SHP77 (cell line): ENCODE data around the gene SORBS1.

Experiments
- DNase-seq, 2 experiments: peaks; one replicate each; lab custom pipeline; 2025; lab: John Stamatoyannopoulos, UW

The SORBS1 gene

DNA sequence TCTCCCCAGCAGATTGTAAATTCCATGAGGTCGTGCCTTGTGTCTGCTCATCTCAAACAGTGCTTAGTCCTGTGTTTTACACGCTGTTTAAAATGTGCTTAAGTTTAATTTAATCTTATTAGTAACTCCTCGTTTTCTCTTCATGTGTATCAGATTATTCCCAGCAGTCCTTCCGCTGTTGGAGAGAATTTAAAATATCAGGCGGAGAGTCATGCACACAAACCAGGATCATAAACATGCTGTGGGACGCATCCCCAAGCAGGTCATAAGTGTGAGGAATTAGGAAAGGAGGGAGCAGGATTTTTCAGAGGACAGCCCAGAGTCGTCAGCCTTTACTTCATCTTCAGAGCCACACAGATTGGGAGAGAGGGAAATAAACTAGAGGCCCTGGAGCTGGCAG is 4.2 kb upstream of the SORBS1 start:
- DNase-seq = no peak

DNA sequence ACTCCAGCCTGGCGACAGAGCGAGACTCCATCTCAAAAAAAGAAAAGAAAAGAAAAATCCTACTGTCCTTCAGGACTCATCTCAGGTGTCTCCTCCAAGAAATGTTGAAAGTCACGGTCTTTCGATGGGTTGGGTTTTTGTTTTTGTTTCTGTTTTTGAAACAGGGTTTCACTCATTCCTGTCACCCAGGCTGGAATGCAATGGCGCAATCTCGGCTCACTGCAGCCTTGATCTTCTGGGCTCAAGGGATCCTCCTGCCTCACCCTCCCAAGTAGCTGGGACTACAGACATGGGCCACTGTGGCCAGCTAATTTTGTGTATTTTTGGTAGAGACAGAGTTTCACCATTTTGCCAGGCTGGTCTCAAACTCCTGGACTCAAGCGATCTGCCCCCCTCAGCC is 3.1 kb upstream of the SORBS1 start:
- no peak for DNase-seq

DNA sequence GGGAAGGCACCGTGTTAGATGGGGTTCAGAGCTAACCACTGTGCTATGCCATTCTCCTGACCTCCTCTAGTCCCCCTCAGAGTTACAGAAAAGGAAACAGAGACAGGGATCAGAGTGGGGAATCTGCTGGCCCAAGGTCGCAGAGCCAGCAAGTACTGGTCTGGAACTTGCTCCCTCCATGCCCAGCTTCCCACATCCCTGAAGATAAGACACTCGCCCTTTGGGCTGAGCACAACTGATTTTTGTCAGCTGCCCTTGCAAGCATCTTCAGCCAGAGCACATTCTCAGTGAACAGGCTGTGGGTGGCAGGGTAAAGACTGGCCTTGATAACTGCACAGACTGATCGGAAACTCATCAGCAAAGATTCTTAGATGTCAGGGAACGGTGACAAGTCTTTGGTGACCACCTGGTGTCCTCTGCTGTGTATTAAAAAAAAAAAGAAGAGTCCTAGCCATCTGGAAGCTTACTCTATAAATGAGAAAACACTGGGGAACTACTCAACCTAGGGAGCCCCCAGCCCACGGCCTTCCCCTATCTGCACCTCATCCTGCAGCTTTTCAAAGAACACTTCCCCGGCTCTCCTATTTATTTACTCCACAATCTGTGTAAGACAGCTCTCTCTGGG is 1.3 kb upstream of the SORBS1 start:
- no peak for DNase-seq

DNA sequence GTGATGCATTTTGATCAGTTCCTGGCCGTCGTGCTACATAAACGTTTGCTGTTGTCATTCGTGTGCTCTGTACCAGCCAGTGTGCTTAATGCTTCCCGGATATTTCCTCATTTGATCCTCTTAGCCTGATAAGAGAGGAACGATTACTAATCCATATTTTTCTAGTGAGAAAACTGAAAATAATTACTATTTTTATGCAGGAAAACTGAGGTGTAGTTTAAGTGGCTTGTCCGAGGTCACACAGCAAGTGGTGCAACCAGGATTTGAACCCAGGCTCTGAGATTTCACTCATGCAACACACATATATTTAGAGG is 650 bp upstream of the SORBS1 start:
- DNase-seq = no peak

DNA sequence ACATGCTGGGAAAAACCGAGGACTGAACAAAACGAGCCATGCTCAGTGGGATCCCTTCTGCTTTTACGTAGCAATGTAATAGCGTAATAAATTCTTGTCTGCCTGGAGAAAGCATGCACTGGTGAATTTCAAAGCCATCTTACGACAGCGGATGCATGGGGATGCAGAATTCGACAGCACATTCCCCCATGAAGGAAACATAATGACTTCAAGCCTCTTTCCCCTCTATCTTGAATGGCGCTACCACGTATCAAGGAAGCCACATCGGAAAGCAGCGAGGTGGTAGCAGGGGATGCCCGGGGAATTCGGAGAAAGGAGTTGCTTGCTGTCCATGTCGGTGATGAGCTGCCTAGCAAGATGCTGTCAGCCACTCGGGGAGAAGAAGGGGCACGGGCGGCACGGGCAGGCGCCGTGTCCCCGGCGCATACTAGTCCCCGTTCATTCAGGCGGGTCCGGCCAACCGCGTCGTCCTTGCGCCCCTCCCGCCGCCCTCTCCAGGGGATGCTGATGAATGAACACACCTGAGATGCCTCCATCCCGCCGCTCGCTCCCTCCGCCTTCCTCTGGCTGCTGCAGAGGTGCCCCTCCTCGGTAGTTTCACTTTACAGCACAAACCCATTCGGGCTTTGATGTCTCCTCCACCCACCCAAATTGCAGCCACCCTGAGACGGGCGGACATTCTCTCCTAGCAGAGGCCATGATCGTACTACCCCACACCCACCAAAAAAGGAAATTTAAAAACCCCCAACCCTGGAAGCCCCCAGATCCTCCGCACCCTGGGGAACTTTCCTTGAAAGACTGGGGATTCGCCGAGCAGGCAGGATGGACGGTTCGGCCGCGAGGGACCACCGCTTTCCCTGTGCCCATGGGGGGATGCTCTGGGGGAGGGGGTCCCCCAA is 644 bp downstream of the SORBS1 start:
- peak in 1 of 2 experiments; percentile 11 for DNase-seq

DNA sequence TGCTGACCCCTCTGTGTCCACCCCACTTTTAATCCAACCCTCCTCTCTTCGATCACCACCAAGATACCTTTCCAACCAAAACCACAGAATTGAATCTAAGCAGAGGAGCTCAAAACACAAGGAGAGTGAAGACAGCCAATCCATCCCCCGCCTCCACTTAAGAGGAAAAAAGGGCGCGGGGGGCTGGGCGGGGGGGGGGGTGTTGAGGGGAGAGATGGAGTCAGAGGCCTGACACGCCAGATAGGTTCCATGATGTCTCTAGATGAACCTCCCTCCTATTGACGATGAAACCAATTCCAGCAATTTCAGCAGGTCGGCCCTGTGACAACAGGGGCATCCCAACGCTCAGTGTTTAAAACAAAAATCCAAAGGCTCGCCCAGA is 1.3 kb downstream of the SORBS1 start:
- DNase-seq = no peak

DNA sequence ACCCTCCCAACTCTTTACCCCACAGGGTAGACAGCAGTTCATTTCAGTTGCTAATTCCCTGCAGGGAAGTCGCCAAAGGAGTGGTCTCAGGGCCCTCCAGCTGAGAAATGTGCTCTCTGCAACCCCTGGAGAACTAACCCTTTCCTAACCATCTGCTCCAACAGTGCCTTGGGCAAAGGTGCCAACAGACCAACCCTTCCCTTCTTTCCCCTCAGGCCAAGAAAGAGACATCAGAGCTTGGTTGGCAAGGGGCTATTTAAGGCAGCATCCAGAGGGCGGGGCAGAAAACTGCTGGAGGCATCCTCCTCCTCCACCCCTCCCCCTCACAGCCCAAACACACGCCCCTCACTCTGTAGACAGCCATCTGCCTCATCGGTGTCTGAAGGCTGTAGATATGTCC is 1.7 kb downstream of the SORBS1 start:
- no peak for DNase-seq

DNA sequence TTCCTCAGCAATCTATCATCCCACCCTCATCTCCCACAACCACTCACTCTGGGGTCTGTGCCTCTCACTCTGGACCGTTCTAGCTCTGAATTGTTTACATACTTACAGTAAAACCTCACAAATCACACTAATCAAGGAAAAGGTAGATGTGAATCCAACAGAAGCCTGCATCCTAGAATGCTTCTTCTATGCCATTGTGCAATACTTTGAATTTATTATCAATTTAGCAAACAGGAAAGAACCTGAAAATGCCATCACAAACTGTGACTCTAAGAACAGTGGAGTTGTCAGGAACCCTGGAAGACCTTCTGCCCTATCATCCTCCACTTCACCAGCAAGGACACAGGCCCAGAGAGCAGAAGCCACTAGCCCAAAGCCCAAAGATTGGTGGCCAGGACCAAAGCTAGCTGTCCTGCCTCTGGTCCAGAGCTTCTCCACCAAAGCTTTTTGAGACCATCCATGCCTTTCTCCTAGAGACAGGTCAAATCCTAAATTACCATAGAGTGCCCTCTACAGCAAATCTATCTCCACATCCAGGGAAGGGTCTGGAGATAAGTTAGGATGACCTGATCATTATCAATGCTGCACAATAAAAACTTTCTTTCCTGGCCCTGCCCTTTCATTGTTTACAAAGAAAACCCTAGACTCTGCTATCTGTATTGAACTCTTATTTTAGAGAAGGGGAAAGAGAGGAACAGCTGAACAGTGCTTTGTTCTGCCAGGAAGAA is 2.4 kb downstream of the SORBS1 start:
- no peak for DNase-seq

DNA sequence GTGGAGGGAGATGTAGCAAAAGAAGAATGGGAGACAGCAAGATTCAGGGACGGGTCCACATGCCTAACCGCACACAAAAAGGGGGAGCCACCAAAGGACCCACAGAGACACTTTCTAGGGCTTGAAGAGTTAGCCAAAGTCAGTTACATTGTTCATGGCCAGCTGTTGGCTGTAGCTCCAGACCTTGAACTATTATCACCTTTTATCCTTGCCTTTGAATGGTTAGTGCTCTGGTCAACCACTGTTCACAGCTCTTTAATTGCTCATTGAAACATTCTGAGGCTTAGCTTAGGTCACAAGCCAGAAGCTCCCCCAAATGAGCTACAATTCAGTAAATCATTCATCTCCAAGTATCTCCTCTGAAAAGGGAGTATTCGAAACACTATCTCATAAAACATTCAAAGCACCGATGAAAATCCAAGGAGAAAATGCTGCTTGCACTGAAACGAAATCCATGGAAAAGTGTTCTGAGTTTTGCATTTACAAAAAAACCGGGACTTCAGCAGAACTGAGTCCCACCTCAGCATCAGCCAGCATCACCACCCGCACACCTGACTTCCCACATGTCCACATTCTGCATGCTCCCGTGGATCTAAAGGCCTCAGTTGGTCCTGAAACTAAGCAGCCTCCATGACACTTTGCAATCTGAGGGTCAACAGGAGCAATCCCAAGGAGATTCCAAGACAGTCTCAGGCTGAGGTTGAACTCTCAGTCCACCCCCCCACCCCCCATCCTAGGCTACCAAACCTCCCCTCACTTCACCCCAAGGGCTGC is 4.0 kb downstream of the SORBS1 start:
- DNase-seq = no peak

DNA sequence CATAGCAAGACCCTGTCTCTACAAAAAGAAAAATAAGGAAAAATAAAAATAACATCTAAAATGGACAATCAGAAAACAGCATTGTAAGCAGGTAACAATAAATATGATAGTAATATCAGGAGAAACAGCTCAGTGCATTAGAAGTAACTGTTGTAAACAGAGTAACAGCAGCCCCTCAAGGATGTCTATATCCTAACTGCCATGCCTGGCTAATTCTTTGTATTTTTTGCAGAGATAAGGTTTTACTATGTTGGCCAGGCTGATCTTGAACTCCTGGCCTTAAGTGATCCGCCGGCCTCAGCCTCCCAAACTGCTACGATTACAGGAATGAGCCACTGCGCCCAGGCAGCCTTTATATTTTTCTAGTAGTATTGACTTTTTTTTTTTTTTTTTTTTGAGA is 7.5 kb downstream of the SORBS1 start:
- no peak for DNase-seq

DNA sequence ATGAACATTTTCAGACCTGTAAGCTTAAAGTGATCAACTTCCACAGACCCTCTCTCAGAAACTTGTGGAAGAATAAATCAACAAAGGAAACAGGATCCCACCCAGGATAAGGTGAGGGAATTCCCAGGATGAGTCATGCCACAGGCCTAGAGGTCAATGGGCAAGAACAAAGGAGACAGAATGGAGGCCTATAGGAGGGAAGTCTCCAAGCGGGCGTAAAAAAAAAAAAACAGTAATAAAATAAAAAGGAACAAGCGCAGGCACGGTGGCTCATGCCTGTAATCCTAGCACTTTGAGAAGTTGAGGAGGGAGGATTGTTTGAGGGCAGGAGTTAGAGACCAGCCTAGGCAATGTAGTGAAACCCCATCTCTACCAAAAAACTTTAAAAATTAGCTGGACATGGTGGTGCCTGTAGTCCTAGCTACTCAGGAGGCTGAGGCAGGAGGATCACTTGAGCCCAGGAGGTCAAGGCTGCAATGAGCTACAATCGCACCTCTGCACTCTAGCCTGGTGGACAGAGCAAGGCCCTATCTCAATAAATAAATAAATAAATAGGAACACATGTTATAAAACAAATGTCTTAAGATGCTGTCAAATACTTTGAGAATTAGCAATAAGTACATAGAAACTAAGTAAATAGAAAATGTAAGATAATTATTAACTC is 8.4 kb downstream of the SORBS1 start:
- DNase-seq = no peak

DNA sequence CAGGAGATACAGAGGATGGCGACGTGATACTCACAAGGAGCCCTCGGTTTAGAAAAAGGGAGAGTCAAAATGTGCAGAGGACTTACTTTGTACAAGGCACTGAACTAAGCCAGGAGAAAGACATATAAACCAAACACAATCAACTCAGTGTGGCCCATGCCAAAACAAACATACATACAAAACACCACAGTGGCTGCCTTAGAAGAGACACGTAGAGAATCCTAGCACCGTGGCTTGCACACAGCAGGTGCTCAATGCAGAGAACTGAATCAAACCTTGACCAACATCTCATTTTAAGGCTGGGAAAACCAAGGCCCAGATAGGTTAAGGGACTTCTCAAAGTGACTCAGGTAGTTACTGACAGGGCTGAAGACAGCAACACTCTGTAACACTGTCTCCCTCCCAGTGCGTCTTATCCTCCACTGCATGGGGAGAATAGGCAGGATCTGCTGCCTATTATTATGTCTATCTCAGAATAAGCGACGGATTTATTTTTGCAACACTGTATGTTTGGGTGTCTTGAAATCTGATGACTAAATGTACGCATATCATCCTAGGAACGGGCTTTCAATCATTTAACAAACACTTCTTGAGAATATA is 11.0 kb downstream of the SORBS1 start:
- peak in 1 of 2 experiments; percentile 19 for DNase-seq

DNA sequence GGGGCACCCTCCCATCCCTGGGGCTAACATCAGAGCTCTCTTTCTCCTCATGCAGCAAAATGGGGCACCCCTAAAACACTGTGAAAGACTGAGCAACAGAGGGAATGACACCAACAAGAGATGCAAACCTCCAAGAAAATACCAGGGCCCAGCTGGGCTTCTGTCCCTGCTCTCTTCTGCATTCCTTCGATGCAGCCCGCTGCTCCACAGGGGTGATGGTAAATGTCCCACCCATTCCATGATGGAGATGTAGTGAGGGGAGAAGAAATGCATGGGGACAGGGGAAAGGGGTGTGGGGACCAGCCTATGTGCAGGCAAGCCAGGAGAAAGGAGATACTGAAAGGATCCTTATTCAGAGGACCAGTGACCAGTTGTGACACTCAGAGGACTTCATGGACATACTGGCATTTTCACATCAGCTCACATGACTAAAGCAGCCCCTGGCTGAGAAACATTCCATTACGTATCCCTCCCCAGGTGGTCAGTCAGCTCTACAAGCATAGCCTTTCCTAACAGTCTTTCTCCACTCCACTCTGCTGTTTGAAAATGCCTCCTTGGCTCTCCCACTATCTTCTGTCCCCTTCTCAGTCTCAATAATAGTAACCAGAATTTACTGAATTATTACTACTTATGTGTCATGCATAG is 13.3 kb downstream of the SORBS1 start:
- DNase-seq = no peak

DNA sequence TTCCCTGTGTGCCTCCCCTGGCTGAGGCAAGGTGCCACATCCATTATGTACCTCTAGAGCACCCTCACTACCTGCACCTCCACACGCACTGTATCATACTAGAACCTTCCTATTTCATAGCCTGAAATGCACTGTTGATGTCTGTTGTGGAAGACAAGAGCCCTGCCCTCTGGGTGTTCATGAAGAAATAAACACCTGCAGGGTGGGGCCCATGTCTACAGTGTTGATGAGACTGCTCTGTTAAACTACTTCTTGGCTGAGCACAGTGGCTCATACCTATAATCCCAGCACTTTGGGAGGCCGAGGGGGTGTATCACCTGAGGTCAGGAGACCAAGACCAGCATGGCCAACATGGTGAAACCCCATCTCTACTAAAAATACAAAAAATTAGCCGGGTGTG is 14.0 kb downstream of the SORBS1 start:
- DNase-seq = no peak

DNA sequence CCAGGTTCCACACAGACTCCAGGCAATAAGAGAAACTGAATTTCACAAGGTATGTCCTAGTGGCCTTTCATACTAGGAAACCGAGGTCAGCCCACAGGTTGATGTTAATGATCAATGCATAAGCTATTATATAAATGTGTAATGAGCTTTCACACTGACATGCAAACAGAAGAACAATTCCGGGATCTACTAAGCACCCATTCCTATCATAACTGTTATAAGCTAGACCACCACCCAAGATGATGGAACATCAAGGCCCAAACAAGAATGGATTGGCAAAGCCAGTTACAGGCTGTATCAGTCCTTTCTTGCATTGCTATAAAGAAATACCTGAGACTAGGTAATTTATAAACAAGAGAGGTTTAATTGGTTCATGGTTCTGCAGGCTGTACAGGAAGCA is 15.2 kb downstream of the SORBS1 start:
- no peak for DNase-seq

DNA sequence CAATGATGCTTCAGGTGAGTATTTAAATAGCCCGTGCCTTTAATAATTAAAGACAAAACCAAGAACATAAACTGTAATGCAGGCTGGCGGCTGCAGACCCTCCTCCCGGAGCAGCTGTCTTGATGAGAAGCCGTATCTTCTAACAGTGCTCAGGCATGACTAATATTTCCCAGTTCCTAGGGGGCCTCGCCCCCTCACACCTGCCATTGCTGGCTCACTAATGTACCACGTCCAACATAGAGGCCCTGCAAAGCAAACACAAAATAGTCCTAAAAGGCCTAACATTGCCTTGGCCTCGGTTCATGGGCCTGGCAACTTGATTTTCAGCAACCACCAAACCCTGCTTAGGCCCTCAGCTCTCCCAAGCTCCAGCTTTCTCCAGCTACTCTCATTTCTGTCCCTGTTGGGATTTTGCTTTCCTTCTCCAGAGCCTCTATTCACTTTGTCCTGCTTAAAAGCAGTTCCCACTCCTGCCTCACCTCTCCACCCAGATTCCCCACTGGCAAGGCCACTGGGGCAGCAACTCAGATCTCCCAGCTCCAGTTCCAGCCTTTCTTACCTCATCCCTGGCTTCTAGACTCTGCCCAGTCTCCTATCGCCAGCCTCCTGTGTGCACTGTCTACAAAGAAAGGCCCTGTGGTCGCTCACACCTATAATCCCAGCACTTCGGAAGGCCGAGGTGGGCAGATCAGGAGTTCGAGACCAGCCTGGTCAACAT is 16.2 kb downstream of the SORBS1 start:
- DNase-seq = no peak

DNA sequence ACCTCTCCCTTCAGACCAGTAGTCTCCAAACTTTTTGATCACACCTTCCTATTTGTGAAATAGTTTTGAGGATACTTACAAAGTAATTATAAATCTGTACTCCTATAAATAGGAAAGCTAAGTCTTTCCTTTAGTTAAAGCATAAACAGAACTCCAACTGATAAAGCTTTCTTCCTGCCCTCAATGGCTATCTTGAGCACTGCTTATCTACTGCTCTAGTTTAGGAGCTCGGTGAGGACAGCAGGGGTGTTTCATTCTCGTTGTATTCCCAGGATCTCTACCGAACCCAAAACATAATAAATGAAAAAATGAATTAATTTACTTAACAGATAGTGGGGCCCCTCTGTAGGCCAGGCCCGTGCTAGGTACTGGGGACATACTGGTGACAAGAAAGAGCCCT is 17.7 kb downstream of the SORBS1 start:
- DNase-seq = no peak

DNA sequence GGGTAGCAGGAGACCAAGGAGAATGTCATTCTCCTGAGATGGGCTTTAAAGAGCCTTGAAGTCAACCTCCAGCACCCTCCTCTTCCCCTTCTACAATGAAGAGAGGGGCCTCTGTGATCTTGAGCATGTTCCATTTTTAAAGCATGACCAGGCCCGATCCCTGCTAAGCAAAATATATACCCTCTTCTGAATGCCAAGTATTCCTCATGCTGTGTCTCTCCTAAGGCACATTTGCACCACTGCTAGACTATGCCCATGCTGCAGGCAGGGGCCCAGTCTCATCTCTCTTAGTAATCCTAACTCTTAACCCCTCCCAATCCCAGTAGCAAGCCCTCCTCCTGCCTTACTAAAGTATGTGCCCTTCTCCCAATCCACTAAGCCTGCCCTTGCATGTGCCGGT is 18.4 kb downstream of the SORBS1 start:
- no peak for DNase-seq

DNA sequence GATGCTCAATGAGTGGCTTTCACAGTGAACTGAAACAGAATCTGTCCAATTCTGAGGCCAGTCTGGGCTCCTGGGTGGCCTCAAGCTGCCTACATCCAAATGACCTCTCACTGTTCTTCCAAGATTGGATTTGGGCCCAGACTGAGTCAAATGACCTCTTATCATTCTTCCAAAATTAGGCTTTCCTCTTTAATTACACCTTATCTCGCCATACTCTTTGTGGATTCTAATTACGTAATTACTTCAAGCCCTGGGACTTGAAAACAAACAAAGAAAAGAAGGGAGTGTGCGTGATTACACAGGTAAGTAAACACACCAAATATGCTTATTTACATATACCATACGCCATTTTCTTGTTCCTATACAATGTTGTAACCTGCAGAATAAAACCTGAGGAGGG is 18.8 kb downstream of the SORBS1 start:
- no peak for DNase-seq

DNA sequence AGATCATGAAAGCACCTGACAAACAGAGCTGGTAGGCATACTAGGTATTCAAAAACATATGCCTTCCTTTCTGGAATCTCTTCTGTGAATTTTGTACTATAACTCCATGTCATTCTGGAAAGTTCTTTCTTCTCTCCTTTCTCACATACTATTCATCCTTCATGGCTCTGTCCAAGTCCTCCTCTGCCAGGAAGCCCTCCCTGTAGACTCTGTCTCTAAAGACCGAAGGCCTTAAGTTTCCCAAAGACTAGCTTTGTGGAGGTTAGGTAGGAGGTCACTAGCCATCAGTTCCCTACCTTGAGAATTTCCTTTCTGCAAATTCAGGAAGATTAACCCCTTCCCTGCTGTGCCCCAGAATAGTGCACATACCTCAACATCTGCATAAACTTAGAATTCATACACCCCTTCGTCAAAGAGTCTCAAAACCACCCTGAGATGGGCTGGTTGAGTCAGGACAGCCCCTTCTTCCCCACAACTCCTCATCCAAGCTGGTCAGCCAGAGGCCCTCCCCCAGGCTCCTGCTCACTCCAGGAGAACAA is 20.6 kb downstream of the SORBS1 start:
- no peak for DNase-seq
